WERI-Rb-1 (cell line): Measurements from ENCODE around the gene GJA10.

Experiments used
- DNase-seq: peaks from one replicate; pipeline ENCODE4 v3.0.0-alpha.2; 2020
- H3K27ac ChIP-seq: fragments of 250-450 bp; sonication (Bioruptor Pico); 2 replicates; pipeline ENCODE4 v1.5.1; 2020; ENCODE audit warnings: mild to moderate bottlenecking, moderate library complexity
- H3K27me3 ChIP-seq: fragments of 250-450 bp; sonication (Bioruptor Pico); 2 replicates; pipeline ENCODE4 v1.5.1; 2021; ENCODE audit warnings: mild to moderate bottlenecking, low read depth, moderate library complexity; ENCODE audit not compliant: insufficient read depth, severe bottlenecking
- H3K36me3 ChIP-seq: fragments of 250-450 bp; sonication (Bioruptor Pico); 2 replicates; pipeline ENCODE4 v1.5.1; 2020; ENCODE audit warnings: mild to moderate bottlenecking, moderate library complexity
- H3K4me3 ChIP-seq: 2 replicates; pipeline ENCODE4 v1.5.1; 2011; ENCODE audit warnings: low read depth, mild to moderate bottlenecking, control low read depth, low read length
- H3K9me3 ChIP-seq: fragments of 250-450 bp; sonication (Bioruptor Pico); 2 replicates; pipeline ENCODE4 v1.5.1; 2021; ENCODE audit warnings: mild to moderate bottlenecking, moderate library complexity; ENCODE audit not compliant: severe bottlenecking
- CTCF ChIP-seq: IDR thresholded peaks from 2 replicates; pipeline ENCODE4 v1.5.1; 2011; ENCODE audit warnings: low read depth, mild to moderate bottlenecking, control low read depth, inconsistent platforms, low read length

The GJA10 gene

GRCh38 chr6:89928604-89929003 is 34.3 kb downstream of the GJA10 start:
- H3K4me3 ChIP-seq, result no peak overlapping the region
- no peak for DNase-seq
- no peak for TF ChIP-seq CTCF
- H3K27ac ChIP-seq, result no peak overlapping the region
- peaks cover 3% of the 10 kb centered on the region for H3K9me3 ChIP-seq
- H3K36me3 ChIP-seq, result no peaks in the 10 kb centered on the region; the same call in 1 of the 2 replicates
- H3K27me3 ChIP-seq, result no peaks in the 10 kb centered on the region

DNA sequence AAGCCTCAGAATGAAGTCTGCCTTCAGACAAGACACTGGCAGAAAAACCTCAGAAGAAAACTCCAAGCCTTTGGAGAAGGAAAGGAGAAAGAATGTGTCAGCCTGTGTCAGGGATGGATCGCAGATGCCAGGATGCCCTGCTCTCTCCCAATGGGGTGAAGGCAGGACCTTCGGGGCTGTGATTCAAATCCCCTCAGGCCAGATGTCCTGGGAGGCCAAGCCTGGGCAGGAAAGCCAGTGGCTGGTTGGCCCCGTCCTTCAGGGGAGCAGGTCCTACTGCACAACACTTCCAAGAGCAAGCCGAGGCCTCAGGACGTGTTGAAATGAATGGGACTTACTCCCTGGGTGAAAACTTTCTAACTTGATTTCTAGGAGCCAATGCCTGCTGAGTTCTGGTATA is 36.5 kb downstream of the GJA10 start:
- no peaks in the 10 kb centered on the region for H3K27me3 ChIP-seq
- H3K4me3 ChIP-seq, result no peak overlapping the region
- peaks cover 3% of the 10 kb centered on the region for H3K9me3 ChIP-seq
- no peak for DNase-seq
- H3K36me3 ChIP-seq, result no peaks in the 10 kb centered on the region; the same call in 1 of the 2 replicates
- no peak for TF ChIP-seq CTCF
- H3K27ac ChIP-seq, result no peak overlapping the region

DNA sequence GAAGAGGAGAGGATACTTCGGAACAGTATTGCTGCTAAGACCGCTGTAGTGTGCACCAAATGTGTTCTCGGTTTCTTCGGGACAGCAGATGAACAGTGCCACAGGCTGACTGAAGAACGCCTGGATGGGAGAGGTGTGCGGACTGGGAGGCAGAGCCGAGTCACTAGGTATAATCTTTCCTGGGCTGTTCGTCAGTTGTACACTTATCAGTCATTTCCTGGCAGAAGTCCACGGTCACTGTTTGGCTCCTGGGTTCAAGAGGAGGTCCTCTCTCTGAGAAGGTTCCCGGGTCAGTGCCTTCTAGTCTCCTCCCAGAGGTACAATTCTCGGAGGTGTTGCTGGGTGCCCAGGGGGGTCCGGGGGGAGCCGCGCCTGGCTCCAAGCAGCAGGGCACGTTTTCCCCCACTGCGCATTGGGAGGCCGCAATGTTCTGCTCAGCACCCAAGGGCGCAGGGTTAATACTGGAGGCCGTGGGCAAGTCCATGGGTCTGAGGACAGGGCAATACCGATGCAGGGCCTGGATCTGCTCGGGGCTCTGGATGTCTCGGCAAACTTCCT is 38.1 kb downstream of the GJA10 start:
- TF ChIP-seq CTCF, result no peak

DNA sequence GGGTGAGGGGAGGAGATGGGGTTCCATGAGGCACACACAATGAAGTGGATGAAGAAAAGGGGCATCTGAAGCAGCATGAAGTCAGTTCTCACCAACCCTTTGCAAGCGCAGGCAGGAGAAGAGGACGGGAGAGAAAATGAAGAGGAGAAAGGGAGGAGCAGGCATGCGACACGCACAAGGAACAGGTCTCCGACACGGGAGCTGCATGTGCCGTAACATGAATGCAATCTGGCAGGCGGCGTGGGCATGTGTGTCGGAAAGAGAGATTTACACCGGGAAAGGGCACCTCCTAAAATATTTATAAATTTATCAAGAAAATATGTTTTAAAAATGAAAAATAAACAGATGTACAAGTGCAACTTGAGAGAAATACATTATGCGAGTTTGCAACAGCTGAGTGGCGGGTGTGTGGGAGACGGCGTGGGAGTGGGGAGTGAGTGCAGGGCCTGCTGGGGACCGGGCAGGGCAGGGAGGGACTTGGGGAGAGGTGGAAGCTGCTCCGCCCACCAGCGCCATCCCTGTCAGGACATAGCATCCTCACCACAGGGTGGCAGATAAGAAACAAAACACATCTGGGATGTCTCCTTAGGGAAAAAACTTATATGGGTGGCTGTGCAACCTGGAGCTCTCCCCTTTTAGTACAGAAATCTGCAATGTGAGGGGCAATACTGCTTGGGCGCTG is 40.6 kb downstream of the GJA10 start:
- no peak for DNase-seq
- no peaks in the 10 kb centered on the region for H3K27me3 ChIP-seq
- no peaks in the 10 kb centered on the region; the same call in 1 of the 2 replicates for H3K36me3 ChIP-seq
- H3K27ac ChIP-seq, result no peak overlapping the region
- TF ChIP-seq CTCF, result no peak
- no peak overlapping the region for H3K4me3 ChIP-seq
- peaks cover 3% of the 10 kb centered on the region for H3K9me3 ChIP-seq

More for the DNA sequence above, 38.1 kb downstream of the GJA10 start:
- Histone ChIP-seq H3K27me3 (no peaks in the 10 kb centered on the region), H3K9me3 (peaks cover 3% of the 10 kb centered on the region), H3K27ac (no peak overlapping the region), H3K4me3 (no peak overlapping the region), H3K36me3 (no peaks in the 10 kb centered on the region; the same call in 1 of the 2 replicates)
- DNase-seq, result no peak

DNA sequence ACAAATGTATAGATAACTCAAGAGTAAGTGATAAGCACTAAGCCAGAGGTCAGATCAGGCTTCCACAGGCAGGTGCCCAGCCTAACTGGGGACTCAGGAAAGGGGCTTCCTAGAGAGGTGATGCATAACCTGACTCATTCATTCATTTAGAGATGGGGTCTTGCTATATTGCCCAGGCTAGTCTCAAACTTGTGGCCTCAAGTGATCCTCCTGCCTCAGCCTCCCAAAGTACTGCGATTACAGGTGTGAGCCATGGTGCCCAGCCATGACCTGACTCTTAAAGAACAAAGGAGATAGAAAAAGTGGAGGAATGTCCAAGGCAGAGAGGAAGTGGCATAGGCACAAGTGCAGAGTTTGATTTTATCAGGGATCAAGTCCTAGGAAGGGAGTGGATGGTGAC is 41.9 kb downstream of the GJA10 start:
- Histone ChIP-seq H3K9me3 (peaks cover 3% of the 10 kb centered on the region), H3K36me3 (no peaks in the 10 kb centered on the region; the same call in 1 of the 2 replicates), H3K27me3 (no peaks in the 10 kb centered on the region), H3K4me3 (no peak overlapping the region), H3K27ac (no peak overlapping the region)
- no peak for TF ChIP-seq CTCF
- DNase-seq, result no peak
